Measurements from ENCODE around the gene CRTAC1.

The CRTAC1 gene, protein sequence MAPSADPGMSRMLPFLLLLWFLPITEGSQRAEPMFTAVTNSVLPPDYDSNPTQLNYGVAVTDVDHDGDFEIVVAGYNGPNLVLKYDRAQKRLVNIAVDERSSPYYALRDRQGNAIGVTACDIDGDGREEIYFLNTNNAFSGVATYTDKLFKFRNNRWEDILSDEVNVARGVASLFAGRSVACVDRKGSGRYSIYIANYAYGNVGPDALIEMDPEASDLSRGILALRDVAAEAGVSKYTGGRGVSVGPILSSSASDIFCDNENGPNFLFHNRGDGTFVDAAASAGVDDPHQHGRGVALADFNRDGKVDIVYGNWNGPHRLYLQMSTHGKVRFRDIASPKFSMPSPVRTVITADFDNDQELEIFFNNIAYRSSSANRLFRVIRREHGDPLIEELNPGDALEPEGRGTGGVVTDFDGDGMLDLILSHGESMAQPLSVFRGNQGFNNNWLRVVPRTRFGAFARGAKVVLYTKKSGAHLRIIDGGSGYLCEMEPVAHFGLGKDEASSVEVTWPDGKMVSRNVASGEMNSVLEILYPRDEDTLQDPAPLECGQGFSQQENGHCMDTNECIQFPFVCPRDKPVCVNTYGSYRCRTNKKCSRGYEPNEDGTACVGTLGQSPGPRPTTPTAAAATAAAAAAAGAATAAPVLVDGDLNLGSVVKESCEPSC

DNA sequence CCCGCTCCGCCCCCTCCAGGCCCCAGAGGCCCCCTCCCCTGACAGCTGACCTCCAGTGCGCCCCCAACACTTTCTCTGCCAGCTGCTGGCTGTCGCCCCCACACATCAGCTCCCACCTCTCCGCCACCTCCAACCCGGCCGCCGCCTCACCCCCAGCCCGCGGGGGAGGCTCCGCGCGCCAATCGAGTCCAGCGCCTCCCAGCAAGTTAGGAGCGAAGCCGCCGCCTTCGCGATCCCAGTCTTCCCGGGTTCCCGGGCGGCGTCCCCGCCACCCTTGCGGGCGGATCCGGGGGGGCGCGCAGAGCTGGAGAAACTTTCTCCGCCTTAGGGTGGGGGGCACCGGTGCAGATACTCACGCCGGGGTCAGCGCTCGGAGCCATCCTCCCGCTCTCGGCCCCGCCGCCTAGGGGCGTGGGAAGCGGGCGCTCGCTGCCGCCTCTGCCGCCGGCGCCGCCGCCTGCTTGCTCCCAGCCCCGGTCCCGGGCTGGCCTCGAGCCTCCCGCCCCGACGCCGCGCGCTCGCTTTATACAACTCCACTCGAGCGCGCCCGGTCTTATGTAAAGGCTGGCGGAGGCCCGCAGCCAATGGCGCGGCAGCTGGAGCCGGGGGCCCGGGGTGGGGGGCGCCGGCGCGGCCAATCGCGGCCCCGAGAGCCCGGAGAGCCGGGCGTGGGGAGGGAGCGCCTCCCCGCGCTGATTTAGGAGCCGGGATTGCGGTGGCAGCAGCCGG, at the start of gene CRTAC1:
CRTAC1 (minus strand) TSS at position 529 of the 729 bp plus-strand sequence; CDS start at position 380, 149 bp downstream.
- peak; percentile 44 for DNase-seq

DNA sequence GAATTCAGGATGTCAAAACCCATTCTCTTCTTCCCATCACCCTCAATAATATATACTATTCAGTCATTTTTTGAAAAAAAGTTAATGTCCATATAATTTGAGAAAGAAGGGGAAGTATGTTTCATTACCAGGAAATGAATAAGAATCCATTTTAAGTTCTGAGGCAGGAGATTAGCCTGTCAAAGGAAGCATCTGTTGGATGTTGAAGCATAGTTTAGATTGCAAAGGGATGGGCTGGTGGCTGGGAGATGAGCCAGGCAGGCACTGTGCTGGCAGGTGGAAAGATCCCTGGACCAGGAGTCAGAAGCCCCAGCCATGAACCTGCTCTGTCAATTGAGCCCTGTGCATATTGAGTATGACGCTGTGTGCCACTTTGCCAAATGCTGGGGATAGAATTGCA, 48.4 kb upstream of the CRTAC1 start:
- DNase-seq: no peak

DNA sequence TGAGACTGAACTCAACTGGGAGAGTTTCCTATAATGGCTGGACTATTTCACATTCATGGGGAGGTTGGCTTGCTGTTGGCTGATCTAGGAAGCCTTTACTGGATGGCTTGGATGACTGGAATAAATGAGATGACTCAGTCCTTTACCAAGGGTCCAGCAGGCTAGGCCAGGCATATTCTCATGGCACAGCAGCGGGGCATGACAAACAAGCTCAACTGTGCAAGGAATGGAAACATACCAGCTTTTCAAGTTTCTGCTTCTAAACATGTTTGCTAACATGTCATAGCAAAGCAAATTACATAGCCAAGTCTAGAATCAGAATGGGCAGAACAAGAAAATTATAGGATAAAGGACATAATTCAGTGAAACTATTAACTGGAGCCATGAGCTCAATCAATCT, 46.8 kb upstream of the CRTAC1 start:
- no peak for DNase-seq

DNA sequence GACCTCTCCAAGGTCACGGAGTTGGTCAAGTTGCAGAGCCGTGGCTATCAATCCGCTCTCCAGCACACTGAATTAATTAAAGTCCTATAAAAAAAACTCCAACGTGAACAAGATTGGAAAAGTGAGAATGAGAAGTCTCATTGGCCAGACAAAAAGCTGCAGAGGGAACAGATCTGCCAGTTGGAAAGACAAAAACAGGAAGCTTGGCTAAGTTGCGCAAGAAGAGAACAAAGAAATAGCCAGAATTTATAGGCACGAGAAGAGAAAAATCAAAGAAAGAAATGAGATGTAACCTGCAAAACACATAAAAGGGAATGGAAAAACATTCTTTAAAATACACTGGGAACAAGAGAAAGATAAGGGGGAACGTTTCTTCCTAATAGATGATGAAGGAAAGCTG, 45.7 kb upstream of the CRTAC1 start:
- DNase-seq: no peak

DNA sequence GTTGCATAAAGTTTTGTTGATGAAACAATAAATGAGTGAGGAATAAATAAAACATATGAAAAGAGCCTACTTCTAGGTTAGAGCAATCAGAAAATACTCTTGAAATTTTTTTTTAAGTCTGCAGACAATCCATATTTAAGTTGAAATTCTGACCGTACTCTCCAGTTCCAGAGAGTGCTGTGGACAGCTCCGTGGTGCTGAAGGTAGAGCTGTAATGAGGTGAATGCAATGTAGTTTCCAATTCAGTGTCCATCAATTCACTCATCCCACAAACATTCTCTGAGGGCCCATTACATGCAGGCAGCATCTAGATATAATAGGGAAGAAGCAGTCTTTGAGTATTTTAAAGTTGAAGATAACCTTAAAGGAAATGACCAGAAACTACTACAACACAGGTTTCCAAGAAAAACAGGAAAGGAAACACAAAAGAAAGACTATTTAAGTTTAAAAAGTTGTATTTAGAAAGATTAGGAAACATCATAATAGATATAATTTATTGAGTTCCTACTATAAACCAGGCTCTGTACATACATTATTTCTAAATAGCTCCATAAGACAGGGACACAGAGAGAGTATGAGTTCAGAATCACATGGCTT, 44.0 kb upstream of the CRTAC1 start:
- DNase-seq: no peak

DNA sequence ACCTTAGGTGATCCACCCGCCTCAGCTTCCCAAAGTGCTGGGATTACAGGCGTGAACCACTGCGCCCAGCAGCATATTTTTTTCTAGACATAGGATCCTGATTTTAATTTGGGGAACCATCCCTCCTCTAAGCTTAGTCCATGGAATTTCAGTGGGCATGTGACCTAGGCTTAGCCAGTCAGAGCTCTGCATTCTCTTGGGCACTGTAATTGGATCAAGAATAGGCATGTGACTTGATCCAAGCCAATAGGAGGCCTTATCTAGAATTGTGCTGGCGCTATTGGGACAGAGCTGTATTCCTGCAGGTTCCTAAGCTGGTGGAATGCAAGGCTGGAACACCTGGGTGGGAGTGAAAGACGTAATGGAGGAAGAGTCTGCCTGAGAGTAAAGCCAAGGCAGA, 36.7 kb upstream of the CRTAC1 start:
- no peak for DNase-seq

DNA sequence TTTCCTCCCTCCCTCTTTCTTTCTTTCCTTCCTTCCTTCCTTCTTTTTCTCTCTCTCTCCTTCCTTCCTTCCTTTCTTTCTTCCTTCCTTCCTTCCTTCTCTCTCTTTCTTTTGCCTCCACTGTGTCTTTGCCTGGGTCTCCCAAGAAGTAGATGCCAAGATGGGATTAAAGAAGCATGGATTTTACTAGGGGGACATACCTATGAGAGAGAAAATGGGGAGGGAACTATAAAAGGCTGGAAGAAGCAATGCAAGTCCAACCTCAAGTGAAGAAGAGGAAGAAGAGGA, 33.3 kb upstream of the CRTAC1 start:
- DNase-seq: no peak

DNA sequence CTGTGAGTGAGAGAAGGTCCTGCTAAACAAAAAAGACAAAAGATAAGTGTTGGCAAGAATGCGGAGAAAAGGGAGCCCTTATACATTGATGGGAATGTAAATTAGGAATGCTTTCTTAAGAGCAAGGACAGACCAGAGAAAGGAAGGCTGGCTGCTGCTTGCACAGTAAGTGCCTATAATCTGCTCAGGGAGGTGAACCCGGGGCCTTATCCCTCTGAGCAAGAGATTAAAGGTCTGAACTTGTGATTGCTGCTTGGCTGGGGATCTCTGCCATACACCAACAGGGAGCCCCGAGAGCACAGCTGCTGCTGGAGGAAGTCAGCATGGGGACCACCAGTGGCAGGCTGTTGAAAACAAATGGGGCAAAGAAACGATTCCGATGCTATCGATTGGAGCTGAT, 32.0 kb upstream of the CRTAC1 start:
- no peak for DNase-seq

DNA sequence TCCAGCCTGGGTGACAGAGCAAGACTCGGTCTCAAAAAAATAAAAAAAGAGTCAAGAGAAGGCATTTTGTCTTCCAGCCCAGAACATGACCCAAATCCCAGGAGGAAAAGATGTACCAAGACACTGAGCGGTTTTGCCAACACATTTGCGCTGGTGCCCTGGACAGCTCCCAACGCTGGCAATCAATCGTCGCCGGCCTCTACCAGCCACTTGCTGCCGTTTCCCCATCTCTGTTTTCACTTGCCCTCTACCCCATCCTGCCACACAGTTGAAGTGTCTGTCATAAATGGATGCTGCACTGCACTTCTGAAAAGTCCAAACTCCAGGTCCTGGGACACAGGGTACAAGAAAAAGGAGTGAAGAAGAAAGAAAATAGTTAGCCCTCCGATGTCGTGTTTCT, 29.7 kb upstream of the CRTAC1 start:
- no peak for DNase-seq

DNA sequence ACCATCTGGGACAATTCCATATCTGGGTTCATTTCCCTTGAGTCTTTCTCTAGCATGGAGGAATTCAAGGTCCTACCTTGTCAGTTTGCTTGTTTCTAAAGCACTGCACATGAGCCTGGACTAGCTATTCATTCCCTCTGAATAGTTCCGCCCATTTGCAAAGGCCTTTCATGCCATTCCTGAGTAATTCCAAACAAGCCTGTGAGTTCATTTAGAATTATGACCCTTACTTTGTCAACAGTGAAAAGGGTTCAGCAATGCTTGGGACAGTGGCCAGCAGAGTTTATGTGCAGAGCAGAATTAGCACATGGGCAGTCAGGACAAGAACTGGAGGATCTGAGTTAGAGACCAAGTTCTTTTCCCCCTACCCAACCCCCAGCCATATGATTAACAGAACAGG, 27.9 kb upstream of the CRTAC1 start:
- no peak for DNase-seq

DNA sequence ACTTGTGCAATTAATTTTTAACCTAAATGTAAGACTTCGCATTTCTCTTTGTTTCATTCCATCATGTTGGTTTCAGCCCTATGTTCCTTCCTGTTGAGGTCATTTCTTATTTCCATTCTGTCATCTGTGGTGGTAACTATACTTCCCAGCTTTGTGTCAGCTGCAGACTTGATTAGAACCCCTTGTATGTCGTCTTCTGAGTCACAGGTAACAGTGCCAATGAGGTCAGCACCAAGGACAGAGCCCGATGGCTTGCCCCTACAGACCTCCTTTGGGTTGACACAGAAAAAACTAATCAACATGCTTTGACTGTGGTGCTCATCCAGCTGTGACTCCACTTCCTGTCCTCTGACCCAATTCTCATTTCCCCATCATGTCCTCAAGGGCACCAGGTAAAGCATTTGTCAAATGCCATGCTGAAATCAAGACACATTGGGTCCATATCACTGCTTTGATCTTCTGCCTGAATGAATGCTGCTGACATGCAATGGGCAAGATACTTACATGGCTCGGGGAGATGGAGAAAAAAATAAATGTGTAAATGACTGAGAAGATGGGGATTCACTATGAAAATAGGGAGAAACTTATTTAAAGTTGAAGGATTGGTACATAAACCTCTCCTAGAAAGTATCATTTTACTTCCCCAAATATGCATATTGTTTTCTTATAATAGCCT, 25.6 kb upstream of the CRTAC1 start:
- no peak for DNase-seq

DNA sequence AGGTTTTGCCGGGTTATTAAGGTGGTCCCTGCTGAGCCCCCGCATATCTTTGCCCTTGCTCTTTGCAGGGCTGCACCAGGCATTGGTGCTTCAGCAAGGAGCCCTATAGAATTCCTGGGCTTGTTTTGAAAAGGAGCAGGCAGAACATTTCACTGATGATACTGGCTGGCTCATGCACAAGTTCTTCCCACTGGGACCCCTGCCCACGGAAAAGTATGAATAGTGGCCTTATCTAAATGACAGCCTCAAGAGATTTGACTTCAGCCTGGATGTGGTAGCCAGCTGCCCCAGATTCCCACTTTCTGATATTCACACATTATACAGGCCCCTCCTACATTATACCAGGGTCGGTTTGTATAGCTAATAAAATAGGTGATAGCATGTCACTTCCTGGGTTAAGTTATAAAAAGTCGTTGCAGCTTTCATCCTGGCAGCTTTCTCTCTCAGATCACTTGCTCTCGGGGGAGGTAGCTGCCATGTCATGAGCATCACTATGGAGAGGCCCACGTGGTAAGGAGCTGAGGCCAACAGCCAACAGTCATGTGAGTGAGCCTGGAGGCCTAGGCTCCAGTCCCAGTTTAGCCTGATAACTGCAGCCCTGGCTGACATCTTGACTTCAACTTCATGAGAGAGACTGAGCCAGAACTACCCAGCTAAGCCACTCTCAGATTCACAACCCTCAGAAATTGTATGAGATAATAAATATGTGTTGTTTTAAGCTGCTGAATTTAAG, 16.8 kb upstream of the CRTAC1 start:
- no peak for DNase-seq

DNA sequence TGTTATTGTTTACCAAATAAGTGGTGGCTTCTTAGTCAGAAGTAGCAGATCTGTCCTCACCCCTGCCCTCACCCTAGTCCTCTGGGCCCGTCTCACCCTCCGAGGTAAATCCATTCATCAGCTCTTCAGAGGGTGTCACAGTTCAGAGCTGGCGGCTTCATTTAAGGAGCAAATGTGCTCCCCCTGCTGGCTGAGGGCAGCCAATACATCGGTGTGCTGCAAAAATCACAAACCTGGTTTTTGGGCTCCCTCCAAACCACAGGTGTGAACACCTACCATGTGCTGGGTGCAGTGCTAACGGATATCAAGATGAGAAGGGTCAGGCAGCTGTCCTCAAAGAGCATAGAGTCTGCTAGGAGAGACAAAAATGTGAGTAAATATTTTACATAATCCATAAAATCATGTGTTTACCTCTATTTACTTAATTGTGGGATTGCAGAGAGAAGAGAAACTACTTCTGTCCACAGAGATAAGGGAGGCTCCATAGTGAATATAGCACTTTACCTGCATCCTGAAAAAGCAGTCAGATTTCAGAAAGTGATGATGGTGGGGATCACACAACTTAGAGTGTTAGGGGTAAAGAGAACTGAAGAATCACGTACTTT, 15.5 kb upstream of the CRTAC1 start:
- peak; percentile 41 for DNase-seq

DNA sequence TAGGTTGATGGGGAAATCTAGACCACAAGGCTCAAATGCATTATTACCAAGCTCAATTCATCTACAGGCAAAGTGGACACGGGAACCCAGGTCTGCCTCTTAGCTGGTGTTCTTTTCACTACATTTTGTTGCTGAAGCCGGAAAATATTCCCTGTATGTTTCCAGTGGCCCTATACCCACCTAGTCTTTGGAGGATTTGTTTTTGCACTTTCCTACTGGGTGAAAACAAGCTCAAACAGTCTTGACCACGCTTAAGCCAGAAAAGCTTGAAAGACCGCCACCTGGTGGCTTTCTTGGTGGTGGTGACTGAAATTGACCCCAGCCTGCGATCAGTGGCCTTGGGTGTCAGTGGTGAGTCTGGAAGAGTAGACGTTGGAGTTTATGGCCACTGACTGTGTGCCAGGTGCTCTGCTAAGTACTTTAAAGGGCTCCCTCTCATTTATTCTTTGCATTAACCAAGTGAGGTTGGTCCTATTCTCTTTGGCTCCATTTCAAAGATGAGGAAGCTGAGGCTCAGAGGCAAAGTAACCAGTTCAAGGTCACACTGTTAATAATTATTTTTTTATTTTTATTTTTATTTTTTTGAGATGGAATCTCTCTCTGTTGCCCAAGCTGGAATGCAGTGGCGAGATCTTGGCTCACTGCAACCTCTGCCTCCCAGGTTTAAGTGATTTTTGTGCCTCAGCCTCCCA, 11.1 kb upstream of the CRTAC1 start:
- no peak for DNase-seq

DNA sequence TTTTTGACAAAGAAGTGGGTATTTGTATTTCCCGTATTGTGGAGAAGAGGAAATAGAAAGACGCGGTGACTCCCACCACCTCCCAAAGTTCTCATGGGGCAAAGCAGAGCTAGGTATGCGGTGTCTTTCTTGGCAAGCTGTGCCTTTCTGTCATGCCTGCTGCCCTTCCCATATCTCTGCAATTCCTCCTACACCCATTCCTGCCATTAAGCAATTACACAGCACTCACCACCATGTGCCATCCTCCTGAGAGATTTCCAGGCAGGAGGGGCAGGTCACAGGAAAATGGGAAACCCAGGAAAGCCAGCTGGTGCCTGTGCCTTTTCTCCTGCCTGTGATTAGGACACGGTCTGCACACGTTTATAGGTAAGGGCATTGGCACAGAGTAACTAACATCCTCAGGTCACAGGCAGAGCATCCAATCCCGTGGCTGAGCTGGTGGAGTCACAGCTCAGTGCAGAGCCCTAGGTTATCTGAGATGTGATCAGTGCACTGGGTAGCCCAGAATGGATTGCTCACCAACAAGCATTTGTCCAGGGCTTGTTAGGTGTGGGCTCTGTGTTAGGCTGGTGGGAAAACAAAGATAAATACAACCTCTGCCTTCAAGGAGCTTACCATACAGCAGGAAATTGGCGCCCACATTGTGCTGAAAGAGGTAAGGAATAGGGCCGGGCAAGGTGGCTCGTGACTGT, 9.4 kb upstream of the CRTAC1 start:
- DNase-seq: no peak

DNA sequence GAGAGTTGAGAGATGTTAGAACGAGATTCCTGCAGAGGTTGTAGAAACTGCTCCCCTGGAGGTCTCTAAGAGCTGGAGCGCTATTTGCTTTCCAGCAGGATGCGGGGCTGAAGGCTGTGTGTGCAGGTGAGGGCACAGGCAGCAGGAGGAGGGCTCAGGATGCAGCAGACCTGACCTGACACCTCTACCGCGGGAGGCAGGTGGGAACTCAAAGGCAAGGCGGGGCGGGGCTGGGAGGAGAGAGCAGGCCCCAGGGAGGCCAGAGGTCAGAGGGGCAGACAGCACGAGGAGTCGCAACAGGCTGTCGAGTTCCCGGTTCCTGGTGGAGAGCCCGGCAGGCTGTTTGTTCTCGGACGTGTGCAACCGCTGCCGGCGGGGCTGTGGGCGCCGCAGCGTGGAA, 7.9 kb upstream of the CRTAC1 start:
- no peak for DNase-seq

DNA sequence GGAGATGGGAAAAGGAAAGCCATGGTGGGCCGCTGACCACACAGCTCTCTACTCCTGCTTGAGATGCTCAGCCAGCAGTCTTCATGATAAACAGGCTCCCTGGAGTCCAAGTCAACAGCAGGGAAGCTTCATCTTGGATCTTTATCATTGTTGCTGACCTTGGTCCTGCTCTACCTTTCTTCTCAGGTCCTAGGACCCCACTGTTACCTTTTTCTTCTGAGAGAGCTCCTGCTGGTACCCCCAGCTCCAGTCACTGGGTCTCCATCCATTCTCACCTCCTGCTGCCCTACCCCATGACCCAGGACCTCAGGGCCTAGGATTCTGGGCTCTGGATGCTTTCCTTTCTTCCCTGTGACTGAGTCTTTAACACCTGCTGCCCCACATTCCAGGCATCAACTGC, 5.2 kb upstream of the CRTAC1 start:
- no peak for DNase-seq

DNA sequence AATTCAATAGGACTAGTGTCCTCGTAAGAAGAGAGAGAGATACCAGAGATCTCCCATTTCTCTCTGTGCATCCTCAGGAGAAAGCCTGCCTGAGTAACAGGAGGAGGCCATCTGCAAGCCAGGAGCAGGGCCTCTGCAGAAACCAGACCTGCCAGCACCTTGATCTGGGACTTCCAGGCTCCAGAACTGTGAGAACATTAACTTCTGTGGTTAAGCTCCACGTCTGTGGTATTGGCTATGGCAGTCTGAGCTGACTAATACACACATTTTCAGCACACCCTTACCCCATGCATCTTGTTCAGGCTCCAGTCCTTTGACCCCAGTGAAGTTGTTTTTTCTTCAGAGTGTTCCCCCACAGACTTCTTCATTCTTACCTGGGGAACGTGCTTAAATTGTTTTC, 3.1 kb upstream of the CRTAC1 start:
- DNase-seq: no peak

DNA sequence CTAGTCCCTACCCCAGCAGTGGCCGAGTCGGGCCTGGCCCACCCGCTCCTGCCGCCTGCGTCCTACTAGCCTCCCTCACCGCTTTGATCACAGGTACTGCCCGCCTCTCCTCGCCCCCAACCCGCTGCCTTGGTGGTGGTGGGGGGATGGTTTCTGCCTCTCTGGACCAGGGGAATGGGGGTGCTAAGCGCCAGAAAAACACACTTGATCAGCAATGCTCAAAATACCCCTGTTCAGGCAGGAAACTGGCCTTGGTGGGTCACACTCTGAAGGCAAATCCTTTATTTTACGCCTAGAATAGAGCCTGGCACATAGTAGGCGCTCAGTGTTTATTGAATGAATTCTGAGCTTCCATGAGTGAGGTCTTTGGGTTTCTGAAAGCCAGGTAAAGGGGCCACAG, 1.0 kb upstream of the CRTAC1 start:
- no peak for DNase-seq

DNA sequence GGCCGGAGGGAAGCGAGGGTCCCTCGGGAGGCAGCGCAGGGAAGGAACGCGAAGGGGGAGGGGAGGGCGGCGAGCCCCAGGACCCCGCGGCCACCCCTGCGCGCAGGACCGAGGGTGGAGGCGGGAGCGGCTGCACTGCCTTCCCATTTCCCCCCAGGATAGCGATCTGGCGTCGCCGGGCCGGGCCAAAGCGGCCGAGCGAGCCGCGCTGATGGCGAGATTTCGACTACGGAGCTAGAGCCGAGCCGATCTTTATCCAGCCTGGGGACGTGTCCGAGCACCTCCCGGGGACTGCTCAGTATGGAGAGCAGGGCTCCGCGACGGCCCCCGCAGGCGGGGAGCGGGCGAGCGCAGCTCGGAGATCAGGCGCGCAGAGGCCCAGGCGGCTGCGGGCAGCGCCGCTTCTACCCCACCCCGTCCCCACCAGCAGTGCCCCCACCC, 590 bp upstream of the CRTAC1 start:
- DNase-seq: no peak
